OCI-LY3 (cell line): ENCODE data around the gene RTN4RL2.

Experiments
- H2AFZ ChIP-seq: fragments of 200-600, 300-600 bp; shearing (Covaris generic); 2 replicates; pipeline ENCODE4 v1.6.0; 2014; ENCODE audit warnings: antibody characterized with exemption, low read depth, low read length
- H3K27ac ChIP-seq: fragments of 200-600, 300-600 bp; sonication (generic); 2 replicates; pipeline ENCODE4 v1.5.1; 2014; ENCODE audit warnings: mild to moderate bottlenecking, low read length, moderate library complexity, mixed read lengths
- H3K27me3 ChIP-seq: fragments of 200-600, 300-600 bp; sonication (generic); 2 replicates; pipeline ENCODE4 v1.6.1; 2014; ENCODE audit warnings: low read depth, low read length, mixed read lengths
- H3K36me3 ChIP-seq: fragments of 200-600, 300-600 bp; sonication (generic); replicated peaks from 2 replicates; pipeline ENCODE3; 2014; ENCODE audit warnings: low read depth, low read length, mixed read lengths
- H3K4me1 ChIP-seq: fragments of 300-600, 200-600 bp; sonication (generic); 2 replicates; pipeline ENCODE4 v1.6.1; 2014; ENCODE audit warnings: low read length, mixed read lengths
- H3K4me2 ChIP-seq: fragments of 200-600, 300-600 bp; sonication (generic); 2 replicates; pipeline ENCODE4 v1.6.1; 2014; ENCODE audit warnings: low read length, mixed read lengths
- H3K4me3 ChIP-seq: fragments of 300-600, 200-600 bp; sonication (generic); 2 replicates; pipeline ENCODE4 v1.5.1; 2014; ENCODE audit warnings: antibody characterized with exemption, mild to moderate bottlenecking, low read length, moderate library complexity
- H3K79me2 ChIP-seq: fragments of 300-600, 200-600 bp; shearing (Covaris generic); 2 replicates; pipeline ENCODE4 v1.6.1; 2014; ENCODE audit warnings: mild to moderate bottlenecking, low read length, mixed read lengths
- H3K9ac ChIP-seq: fragments of 300-600, 200-600 bp; shearing (Covaris generic); 2 replicates; pipeline ENCODE4 v1.6.0; 2014; ENCODE audit warnings: mild to moderate bottlenecking, low read length, moderate library complexity
- H3K9me3 ChIP-seq: fragments of 200-600, 300-600 bp; shearing (Covaris generic); 2 replicates; pipeline ENCODE4 v1.6.1; 2014; ENCODE audit warnings: low read length, mixed read lengths; ENCODE audit not compliant: insufficient read depth
- H4K20me1 ChIP-seq: fragments of 200-600, 300-600 bp; sonication (generic); 2 replicates; pipeline ENCODE4 v1.6.1; 2016; ENCODE audit warnings: low read length, mixed read lengths; ENCODE audit not compliant: insufficient read depth
- EZH2phosphoT487 ChIP-seq: fragments of 200-600 bp; shearing (Covaris generic); IDR thresholded peaks from 2 replicates; pipeline ENCODE4 v1.6.1; 2018; ENCODE audit warnings: antibody characterized with exemption, mixed run types, low read depth
- TF ChIP-seq, protein P1 (sequence below): fragments of 200-600, 300-600 bp; sonication (generic); IDR thresholded peaks from 2 replicates; pipeline ENCODE4 v1.5.1; 2014; ENCODE audit warnings: antibody characterized with exemption, low read length, low read depth

The RTN4RL2 gene

DNA sequence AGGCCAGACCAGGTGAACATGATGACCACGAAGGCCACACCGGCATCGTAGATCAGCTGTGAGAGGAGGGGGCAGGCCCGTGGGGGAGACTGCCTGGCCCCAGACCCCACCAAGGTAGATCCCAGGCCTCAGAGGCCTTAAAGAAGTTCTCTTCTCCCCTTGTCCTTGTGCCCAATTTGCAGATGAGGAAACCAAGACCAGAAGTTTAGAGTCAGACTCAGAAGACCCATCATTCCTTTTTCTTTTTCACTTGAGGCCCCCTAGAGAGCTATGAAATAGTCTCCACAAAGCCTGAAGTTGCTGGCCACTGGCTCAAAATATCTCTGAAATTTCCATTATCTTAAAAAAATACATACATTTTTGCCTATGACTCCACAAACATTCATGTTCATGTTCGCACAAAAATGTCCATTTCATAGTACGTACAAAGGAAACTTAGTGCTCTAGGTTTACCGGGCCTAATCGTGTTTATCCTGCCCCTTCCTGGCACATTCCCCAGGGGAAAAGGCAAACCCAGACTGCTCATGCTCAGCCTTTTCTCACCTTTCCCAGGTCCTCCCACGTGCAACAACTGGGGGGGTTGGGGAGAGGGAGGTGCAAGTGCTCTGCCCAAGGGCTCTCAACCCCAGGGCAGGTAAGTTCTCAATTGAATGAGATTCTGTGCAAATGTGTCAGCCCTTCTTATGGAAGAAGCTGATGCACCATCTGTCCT lies 35.9 kb downstream of the RTN4RL2 start:
- no peak overlapping the region for H3K4me2 ChIP-seq
- peaks cover 60% of the 10 kb centered on the region for H3K36me3 ChIP-seq
- H3K4me1 ChIP-seq, result peaks cover 7% of the 10 kb centered on the region
- H3K4me3 ChIP-seq, result no peak overlapping the region
- H3K27ac ChIP-seq, result no peak overlapping the region
- H4K20me1 ChIP-seq, result peaks cover 9% of the 10 kb centered on the region; the same call in 1 of the 2 replicates
- H3K79me2 ChIP-seq, result peaks cover 6% of the 10 kb centered on the region; the same call in 1 of the 2 replicates
- no peaks in the 10 kb centered on the region for H3K9me3 ChIP-seq
- no peak for TF ChIP-seq EZH2phosphoT487
- TF ChIP-seq, protein P1, sequence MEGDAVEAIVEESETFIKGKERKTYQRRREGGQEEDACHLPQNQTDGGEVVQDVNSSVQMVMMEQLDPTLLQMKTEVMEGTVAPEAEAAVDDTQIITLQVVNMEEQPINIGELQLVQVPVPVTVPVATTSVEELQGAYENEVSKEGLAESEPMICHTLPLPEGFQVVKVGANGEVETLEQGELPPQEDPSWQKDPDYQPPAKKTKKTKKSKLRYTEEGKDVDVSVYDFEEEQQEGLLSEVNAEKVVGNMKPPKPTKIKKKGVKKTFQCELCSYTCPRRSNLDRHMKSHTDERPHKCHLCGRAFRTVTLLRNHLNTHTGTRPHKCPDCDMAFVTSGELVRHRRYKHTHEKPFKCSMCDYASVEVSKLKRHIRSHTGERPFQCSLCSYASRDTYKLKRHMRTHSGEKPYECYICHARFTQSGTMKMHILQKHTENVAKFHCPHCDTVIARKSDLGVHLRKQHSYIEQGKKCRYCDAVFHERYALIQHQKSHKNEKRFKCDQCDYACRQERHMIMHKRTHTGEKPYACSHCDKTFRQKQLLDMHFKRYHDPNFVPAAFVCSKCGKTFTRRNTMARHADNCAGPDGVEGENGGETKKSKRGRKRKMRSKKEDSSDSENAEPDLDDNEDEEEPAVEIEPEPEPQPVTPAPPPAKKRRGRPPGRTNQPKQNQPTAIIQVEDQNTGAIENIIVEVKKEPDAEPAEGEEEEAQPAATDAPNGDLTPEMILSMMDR, result no peak
- H2AFZ ChIP-seq, result no peak overlapping the region
- no peaks in the 10 kb centered on the region for H3K27me3 ChIP-seq
- no peak overlapping the region for H3K9ac ChIP-seq

DNA sequence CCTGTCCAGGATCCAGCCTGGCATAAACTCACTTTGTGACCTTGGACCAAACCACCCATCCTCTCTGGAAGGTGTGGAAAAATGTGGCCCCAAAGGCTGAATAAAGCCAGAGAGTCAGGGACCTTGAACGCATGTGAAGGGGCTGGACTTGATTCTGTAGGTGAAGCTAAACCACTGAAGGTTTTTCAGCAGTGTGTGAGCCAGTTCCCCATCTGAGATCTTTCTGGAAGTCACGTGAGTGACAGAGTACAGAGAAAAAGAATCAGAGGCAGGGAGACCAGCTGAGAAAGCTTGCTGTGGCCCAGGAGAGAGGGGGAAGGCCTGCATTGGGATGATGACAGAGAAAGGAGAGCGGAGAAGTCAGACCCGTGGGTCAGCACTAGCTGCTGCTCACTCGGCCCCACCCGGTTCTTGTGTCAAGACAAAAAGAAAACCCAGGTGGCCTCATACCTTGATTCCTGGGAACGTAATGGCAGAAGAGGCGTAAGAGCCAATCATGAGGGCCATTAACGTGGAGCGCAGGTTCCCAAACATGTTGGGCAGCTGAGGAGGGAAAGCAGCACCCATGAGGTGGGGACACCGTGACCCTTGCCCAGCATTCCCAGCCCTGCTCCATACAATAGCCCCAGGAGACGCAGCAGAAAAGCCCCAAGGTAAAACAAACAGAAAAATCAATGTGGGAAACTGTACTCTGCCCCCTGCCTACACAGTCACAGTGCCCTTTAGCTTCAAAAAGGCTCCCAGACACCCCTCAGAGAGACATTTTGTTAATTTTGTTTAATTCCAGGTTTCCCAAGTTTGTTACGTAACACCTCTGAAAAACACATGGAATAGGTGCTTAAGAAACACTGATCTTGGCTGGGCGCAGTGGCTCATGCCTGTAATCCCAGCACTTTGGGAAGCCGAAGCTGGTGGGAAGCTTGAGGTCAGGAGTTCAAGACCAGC lies 37.2 kb downstream of the RTN4RL2 start:
- Histone ChIP-seq H3K9me3 (no peaks in the 10 kb centered on the region), H3K4me2 (no peak overlapping the region), H3K27me3 (no peaks in the 10 kb centered on the region), H3K4me3 (no peak overlapping the region), H3K79me2 (peaks cover 16% of the 10 kb centered on the region; the same call in 1 of the 2 replicates), H3K27ac (no peak overlapping the region), H2AFZ (no peak overlapping the region), H3K36me3 (peaks cover 63% of the 10 kb centered on the region), H3K4me1 (peaks cover 7% of the 10 kb centered on the region), H3K9ac (no peak overlapping the region), H4K20me1 (peaks cover 16% of the 10 kb centered on the region; the same call in 1 of the 2 replicates)
- TF ChIP-seq, protein P1, result no peak
- TF ChIP-seq EZH2phosphoT487, result no peak

DNA sequence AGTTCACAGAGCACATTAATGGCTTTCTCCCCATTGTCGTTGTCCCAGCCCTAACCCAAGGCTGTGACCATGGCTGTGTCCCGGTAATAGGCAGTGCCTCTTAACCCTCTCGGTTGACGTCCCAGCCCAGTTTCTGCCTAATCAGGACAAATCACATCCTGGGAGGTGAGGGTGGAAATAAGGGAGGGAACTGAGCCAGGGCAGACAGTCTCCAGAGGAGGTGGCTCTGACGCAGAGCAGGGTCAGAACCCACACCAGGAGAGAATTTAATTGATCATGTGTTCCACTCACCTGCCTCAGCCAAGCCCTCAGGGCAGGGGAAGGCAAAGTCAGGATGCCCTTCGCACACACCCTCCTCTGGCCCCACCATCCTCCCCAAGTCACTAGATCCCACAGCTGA lies 38.2 kb downstream of the RTN4RL2 start:
- Histone ChIP-seq H4K20me1 (peaks cover 16% of the 10 kb centered on the region), H3K9ac (no peak overlapping the region)

More for the DNA sequence above, 38.2 kb downstream of the RTN4RL2 start:
- no peaks in the 10 kb centered on the region for H3K27me3 ChIP-seq
- peaks cover 25% of the 10 kb centered on the region; the same call in 1 of the 2 replicates for H3K79me2 ChIP-seq
- no peak overlapping the region for H3K4me3 ChIP-seq
- no peak overlapping the region for H3K4me2 ChIP-seq
- H3K36me3 ChIP-seq, result peaks cover 62% of the 10 kb centered on the region
- no peak overlapping the region for H3K27ac ChIP-seq
- H3K4me1 ChIP-seq, result peaks cover 6% of the 10 kb centered on the region
- TF ChIP-seq, protein P1, result no peak
- TF ChIP-seq EZH2phosphoT487, result no peak
- no peaks in the 10 kb centered on the region for H3K9me3 ChIP-seq
- H2AFZ ChIP-seq, result no peak overlapping the region
